Embryonic facial prominence (tissue), 1 donor: ENCODE measurements around the gene ADAM8.
"Not testable (repeated sequence)": the region's sequence is repeated elsewhere in the genome, so short reads cannot be mapped to it uniquely, and the experiment has no call there.

ENCODE experiments used
- DNase-seq: peaks from one replicate; pipeline ENCODE4 v3.0.0-alpha.2; 2016; ENCODE audit errors: extremely low spot score

The ADAM8 gene

DNA sequence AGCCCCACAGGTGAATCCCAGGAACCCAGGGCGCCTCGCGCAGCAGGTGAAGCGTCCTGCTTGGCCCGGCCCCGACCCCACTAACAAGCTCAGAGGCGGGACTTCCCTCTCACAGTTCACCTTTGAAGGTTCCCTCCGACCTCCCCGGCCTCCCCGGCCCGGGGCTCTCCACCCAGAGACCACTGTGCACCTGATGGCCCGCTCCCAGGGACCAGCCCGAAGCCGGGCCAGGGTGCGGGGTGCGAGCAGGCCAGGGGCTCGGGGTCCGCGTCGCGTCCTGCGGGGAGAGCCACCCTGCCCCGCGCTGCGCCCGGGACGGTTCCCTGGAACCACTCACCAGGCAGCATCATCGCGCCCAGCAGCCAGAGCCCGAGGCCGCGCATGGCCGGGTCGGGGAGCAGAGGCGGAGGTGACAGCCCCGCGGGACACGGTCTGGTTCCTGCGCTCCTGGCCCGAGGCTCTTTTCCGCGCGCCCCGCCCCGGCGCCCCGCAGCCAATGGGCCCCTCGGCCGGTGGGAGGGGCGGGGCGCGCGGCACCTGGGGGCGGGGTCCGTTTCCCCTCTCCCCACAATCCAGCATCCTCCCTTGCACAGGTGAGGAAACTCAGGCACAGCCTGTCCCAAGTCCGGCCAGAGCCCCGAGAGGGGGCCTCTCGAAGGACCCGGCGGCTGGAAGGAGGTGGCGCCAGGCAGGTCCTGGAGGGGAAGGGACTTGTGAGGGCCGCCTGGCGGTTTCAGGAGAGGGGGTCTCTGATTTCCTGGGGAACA, at the start of gene ADAM8:
ADAM8 (minus strand) TSS at position 434 of the 767 bp plus-strand sequence; CDS start at position 383, 51 bp downstream.
- no peak for DNase-seq

DNA sequence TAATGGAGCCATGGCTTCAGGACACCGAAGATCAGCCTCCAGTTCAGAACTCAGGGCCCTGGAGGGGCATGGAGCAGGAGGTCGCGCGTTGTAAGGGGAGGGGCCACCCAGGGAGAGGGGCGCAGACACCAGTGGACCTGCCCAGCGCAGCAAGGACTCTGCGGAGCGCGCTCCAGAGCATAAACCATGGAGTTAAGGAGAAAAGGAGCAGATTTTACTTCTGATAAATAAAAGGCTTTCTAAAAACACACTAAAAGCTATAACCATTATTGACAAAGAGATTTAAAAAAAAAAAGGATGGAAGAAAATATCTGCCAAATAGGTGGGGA, 49.5 kb upstream of the ADAM8 start:
- no peak for DNase-seq

GRCh38 chr10:133325440-133326222, 49.0 kb upstream of the ADAM8 start:
- DNase-seq = no peak

DNA sequence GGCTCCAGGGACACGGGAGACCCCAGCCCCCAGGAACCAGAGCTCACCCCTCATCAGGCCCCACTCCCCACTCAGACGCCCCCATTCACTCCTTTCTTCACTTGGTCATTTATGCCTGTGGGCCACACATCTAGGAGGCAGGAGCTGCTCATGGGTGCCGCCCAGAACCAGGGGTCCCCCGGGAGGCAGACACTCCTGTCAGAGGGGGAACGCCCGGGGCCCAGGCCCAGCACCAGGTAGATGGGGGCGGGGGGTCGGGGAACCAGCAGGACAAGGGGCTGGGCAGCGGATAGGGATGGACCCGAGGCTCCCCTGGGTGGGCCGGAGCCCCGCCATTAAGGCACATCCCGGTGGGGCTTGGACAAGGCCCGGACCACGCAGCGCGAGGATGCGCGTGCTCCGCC, 48.2 kb upstream of the ADAM8 start:
- no peak for DNase-seq

DNA sequence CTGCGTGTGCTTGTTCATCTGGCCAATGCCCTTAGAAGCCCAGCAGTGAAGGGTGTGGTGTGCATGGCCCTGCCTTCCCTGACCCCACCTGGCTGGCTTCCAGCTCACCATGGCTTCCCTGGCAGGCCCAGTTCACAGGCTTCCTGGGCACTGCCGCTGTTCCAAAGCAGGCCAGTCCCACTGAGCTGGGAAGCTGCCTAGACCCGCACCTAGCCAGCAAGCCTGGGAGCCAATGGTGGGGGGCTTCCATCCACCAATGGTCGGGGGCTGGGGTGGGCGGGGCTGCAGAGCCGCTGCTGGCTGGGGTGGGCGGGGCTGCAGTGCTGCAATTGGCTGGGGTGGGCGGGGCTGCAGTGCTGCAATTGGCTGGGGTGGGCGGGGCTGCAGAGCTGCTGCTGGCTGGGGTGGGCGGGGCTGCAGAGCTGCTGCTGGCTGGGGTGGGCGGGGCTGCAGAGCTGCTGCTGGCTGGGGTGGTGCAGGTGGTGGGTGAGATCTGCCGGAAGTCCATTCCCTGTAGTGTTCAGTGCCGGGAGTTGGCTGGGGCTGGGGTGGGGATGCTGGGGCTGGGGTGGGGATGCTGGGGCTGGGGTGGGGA, 47.6 kb upstream of the ADAM8 start:
- no peak for DNase-seq

DNA sequence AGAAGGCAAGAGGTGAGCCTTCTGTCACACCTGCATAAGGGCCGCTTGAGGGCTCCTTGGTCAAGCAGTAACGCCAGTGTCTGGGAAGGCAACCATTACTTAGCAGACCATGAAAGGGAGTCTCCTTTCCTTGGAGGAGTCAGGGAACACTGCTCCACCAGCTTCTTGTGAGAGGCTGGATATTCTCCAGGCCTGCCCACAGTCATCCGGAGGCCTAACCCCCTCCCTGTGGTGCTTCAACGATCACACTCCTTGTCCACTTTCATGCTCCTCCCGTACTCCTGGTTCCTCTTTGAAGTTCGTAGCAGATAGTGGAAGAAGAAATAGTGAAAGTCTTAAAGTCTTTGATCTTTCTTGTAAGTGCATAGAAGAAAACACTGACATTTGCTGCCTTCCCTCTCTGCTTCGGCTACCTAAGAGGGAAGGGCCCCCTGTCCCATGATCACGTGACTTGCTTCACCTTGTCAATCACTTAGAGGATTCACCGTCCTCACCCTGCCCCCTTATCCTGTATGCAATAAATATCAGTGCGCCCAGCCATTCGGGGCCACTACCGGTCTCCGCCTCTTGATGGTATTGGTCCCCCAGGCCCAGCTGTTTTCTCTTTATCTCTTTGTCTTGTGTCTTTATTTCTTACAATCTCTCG, 45.5 kb upstream of the ADAM8 start:
- DNase-seq = not testable (repeated sequence)

- not testable (repeated sequence) for DNase-seq
Observed at GRCh38 chr10:133320852-133321422, 44.3 kb upstream of the ADAM8 start.

- no peak for DNase-seq
Observed at GRCh38 chr10:133318494-133319127, 41.9 kb upstream of the ADAM8 start.

DNA sequence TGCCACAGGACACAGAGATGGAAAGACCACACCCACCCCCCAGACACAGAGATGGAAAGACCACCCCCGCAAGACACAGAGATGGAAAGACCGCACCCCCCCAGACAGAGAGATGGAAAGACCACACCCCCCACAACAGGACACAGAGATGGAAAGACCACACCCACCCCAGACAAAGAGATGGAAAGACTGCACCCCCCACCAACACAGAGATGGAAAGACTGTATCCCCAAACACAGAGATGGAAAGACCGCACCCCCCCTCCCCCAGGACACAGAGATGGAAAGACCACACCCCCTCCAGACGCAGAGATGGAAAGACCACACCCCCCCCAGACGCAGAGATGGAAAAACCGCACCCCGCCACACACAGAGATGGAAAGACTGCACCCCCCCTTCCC, 40.1 kb upstream of the ADAM8 start:
- DNase-seq = no peak

DNA sequence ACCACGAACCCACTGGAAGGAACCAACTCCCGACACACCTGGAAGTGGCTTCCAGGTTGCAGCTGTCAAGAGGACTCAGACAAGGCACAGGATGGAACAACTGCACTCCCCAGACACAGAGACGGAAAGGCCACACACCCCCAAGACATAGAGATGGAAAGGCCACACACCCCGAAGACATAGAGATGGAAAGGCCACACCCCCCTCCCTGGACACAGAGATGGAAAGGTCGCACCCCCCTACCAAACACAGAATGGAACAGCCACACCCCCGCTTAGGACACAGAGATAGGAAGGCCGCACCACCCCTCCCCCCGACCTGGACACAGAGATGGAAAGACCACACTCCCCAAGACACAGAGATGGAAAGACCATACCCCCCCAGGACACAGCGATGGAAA, 39.6 kb upstream of the ADAM8 start:
- no peak for DNase-seq

DNA sequence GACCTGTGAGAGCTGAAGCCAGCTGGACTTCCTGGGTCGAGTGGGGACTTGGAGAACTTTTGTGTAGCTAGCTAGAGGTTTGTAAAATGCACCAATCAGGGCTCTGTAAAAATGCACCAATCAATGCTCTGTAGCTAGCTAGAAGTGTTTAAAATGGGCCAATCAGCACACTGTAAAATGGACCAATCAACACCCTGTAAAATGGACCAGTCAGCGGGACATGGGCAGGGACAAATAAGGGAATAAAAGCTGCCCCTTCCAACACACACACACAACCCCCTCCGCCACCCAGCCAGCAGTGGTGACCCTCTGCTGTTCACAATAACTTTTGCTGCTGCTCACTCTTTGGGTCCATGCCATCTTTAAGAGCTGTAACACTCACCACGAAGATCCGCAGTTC, 39.2 kb upstream of the ADAM8 start:
- no peak for DNase-seq

DNA sequence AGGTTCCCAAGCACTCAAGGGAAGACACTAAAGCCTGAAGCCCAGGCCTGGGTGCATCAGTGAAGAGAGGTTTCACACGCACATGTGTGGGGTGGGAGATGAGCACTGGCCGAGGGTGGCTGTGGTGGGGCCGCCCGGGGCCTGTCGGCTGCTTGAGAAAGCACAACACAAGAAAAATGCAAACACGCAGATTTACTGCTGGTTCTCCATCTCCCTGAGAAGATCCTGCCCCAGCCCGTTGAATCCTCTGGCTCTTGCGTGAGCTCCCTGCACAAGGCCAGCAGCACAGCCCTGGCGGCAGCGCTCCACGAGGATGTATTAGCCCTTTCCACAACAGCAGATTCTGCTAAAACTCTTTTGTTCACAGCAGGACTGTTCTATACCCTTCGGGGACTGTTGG, 38.2 kb upstream of the ADAM8 start:
- no peak for DNase-seq

GRCh38 chr10:133313192-133313591, 36.5 kb upstream of the ADAM8 start:
- no peak for DNase-seq

- DNase-seq = no peak
Observed at GRCh38 chr10:133312769-133313145, 36.1 kb upstream of the ADAM8 start.

GRCh38 chr10:133312016-133312768, 35.5 kb upstream of the ADAM8 start:
- DNase-seq = no peak

- DNase-seq = no peak
Observed at GRCh38 chr10:133311570-133311969, 34.9 kb upstream of the ADAM8 start.

DNA sequence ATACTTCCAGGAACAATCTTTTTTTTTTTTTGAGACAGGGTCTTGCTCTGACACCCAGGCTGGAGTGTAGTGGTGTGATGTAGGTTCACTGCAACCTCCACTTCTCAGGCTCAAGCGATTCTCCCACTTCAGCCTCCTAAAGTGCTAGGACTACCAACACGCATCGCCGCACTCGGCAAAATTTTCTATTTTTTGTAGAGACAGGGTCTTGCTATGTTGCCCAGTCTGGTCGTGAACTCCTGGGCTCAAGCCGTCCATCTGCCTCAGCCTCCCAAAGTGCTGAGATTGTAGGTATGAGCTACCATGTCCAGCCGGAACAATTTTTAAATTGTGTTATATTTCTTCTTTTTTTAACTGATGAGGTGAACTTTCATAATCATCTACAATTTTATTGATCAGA, 34.1 kb upstream of the ADAM8 start:
- no peak for DNase-seq

DNA sequence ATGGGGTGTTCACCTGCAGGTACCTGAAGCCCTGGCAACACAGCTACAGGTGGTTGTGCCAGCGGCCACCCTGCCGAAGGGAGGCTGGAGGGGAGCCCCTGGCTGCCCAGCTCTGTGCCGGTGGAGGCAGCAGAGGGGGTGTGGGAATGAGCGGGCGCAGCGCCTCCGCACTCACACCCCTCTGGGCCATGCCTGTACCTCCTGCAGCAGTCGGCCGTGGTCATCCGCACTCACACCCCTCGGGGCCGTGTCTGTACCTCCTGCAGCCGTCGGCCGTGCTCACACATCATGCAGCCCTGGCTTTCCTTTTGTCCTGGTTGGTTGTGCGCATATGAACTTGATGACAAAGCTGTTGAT, 33.7 kb upstream of the ADAM8 start:
- no peak for DNase-seq

- DNase-seq = no peak
Observed at GRCh38 chr10:133309720-133310398, 33.2 kb upstream of the ADAM8 start.

- peak; percentile 56 for DNase-seq
Observed at GRCh38 chr10:133309100-133309719, 32.5 kb upstream of the ADAM8 start.
